Activated CD8-positive, alpha-beta T cell treated with anti-CD3 and anti-CD28 coated beads, Interleukin-2, amount 10 ng/mL, durations not matched to agents 7 days and 5 days (primary cell): ENCODE measurements around the gene ZNF580. TPM values are rescaled to one million over a fixed set of nuclear protein-coding genes. Genes with fewer than 3 reads are reported as not detected.

Experiments used
- ATAC-seq: fragments of 150-1000 bp; cut with Tn5 transposase; one replicate; pipeline ENCODE4 v1.10.0; 2021; ENCODE audit warnings: moderate library complexity
- CTCF ChIA-PET: fragments of 350-600 bp; sonication (Branson Sonifier 250); formaldehyde crosslinking; loops from one replicate; lab custom pipeline; 2021; ENCODE audit warnings: antibody characterized with exemption; lab: Charles Lee
- POLR2A ChIA-PET: fragments of 350-600 bp; sonication (Branson Sonifier 250); formaldehyde crosslinking; loops from one replicate; lab custom pipeline; 2021; ENCODE audit warnings: antibody characterized with exemption; lab: Charles Lee
- DNase-seq: peaks from one replicate; pipeline ENCODE4 v3.0.0-alpha.2; 2020
- H3K27ac Mint-ChIP-seq: one replicate; pipeline ENCODE4 v1.8.0; 2021; ENCODE audit warnings: mild to moderate bottlenecking, mixed read lengths
- H3K27me3 Mint-ChIP-seq: one replicate; pipeline ENCODE4 v1.8.0; 2021; ENCODE audit warnings: low read depth, mixed read lengths
- H3K36me3 Mint-ChIP-seq: one replicate; pipeline ENCODE4 v1.8.0; 2021; ENCODE audit warnings: low read depth, mixed read lengths
- H3K4me1 Mint-ChIP-seq: one replicate; pipeline ENCODE4 v1.8.0; 2021; ENCODE audit warnings: low read depth, mixed read lengths
- H3K4me3 Mint-ChIP-seq: one replicate; pipeline ENCODE4 v1.8.0; 2021; ENCODE audit warnings: mild to moderate bottlenecking, mixed read lengths
- H3K9me3 Mint-ChIP-seq: one replicate; pipeline ENCODE4 v1.8.0; 2022; ENCODE audit warnings: mixed read lengths; ENCODE audit not compliant: insufficient read depth
- total RNA-seq, 2 experiments: library from RNA; stranded (reverse); gene quantifications; one replicate each; pipeline ENCODE4 v1.2.3, GENCODE V29; 2021

ZNF580 gene
- total RNA-seq, 2 experiments from 2014 or later, result 30.2 to 32.1 TPM

- no peaks in the 10 kb centered on the region for H3K9me3 Mint-ChIP-seq
- H3K36me3 Mint-ChIP-seq, result peaks cover 26% of the 10 kb centered on the region
- no peaks in the 10 kb centered on the region for H3K27me3 Mint-ChIP-seq
- no peak overlapping the region for H3K27ac Mint-ChIP-seq
- CTCF ChIA-PET, result no interaction called here
- H3K4me1 Mint-ChIP-seq, result peaks cover 4% of the 10 kb centered on the region
- no peak overlapping the region for H3K4me3 Mint-ChIP-seq
- ATAC-seq (no peak), DNase-seq (no peak)
- POLR2A ChIA-PET, result no interaction called here
These were observed 51.0 kb downstream of the ZNF580 start for GRCh38 chr19:55691561-55692481.

GRCh38 chr19:55692681-55693081 lies 51.9 kb downstream of the ZNF580 start:
- H3K4me3 Mint-ChIP-seq, result no peak overlapping the region
- H3K9me3 Mint-ChIP-seq, result no peaks in the 10 kb centered on the region
- H3K36me3 Mint-ChIP-seq, result peaks cover 31% of the 10 kb centered on the region
- ATAC-seq, result no peak
- no peak for DNase-seq
- peaks cover 4% of the 10 kb centered on the region for H3K4me1 Mint-ChIP-seq
- H3K27ac Mint-ChIP-seq, result no peak overlapping the region
- ChIA-PET CTCF (no interaction called here), POLR2A (no interaction called here)
- H3K27me3 Mint-ChIP-seq, result no peaks in the 10 kb centered on the region

Other genes starting within 250 kb of the ZNF580 start
- 100 to 1,000 TPM; 333 to 353 TPM for gene UBE2S, start 233.2 kb upstream of the ZNF580 start, total RNA-seq
- not detected for gene SHISA7, start 197.7 kb upstream of the ZNF580 start, total RNA-seq
- 10 to 100 TPM; 31.9 to 32.1 TPM for gene ISOC2, start 179.4 kb upstream of the ZNF580 start, total RNA-seq
- not detected for gene C19orf85, start 176.3 kb upstream of the ZNF580 start, total RNA-seq
- gene ZNF628, start 164.4 kb upstream of the ZNF580 start, total RNA-seq, result 10 to 100 TPM; 10.2 to 11.6 TPM
- 10 to 100 TPM; 16.2 to 16.4 TPM for gene NAT14, start 155.8 kb upstream of the ZNF580 start, total RNA-seq
- under 1 TPM; 0.50 to 0.55 TPM for gene SSC5D, start 152.6 kb upstream of the ZNF580 start, total RNA-seq
- gene SBK2, start 103.9 kb upstream of the ZNF580 start, total RNA-seq, result not detected
- gene SBK3, start 95.5 kb upstream of the ZNF580 start, total RNA-seq, result not detected
- gene ZNF579, start 60.2 kb upstream of the ZNF580 start, total RNA-seq, result 1 to 10 TPM; 5.6 to 6.2 TPM
- gene FIZ1, start 41.5 kb upstream of the ZNF580 start, total RNA-seq, result 10 to 100 TPM; 13.6 to 13.7 TPM
- 10 to 100 TPM; 21.9 to 25.2 TPM for gene ZNF524, start 40.7 kb upstream of the ZNF580 start, total RNA-seq
- gene ZNF865, start 35.4 kb upstream of the ZNF580 start, total RNA-seq, result 10 to 100 TPM; 14.8 to 15.8 TPM
- gene ZNF784, start 16.4 kb upstream of the ZNF580 start, total RNA-seq, result 1 to 10 TPM; 5.2 to 5.3 TPM
- gene ZNF581, start 2.6 kb downstream of the ZNF580 start, total RNA-seq, result 10 to 100 TPM; 22.7 to 24.4 TPM
- gene CCDC106, start 7.2 kb downstream of the ZNF580 start, total RNA-seq, result 1 to 10 TPM; 8.7 to 9.4 TPM
- 100 to 1,000 TPM; 296 to 321 TPM for gene U2AF2, start 14.0 kb downstream of the ZNF580 start, total RNA-seq
- gene EPN1, start 34.2 kb downstream of the ZNF580 start, total RNA-seq, result 10 to 100 TPM; 63.6 to 67.0 TPM
- gene NLRP9, start 97.4 kb downstream of the ZNF580 start, total RNA-seq, result not detected
- gene RFPL4A, start 118.1 kb downstream of the ZNF580 start, total RNA-seq, result not detected
- not detected for gene RFPL4AL1, start 128.1 kb downstream of the ZNF580 start, total RNA-seq
- gene NLRP11, start 191.0 kb downstream of the ZNF580 start, total RNA-seq, result not detected
- gene NLRP4, start 195.5 kb downstream of the ZNF580 start, total RNA-seq, result not detected